Activated CD8-positive, alpha-beta memory T cell treated with anti-CD3 and anti-CD28 coated beads for 36 hours (primary cell): Measurements from ENCODE around the gene DPEP1. TPM values are rescaled to one million over a fixed set of nuclear protein-coding genes. Genes with fewer than 3 reads are reported as not detected.

Source experiments
- total RNA-seq, 2 experiments: library from RNA; stranded (reverse); gene quantifications; one replicate each; pipeline ENCODE4 v1.2.3, GENCODE V29; 2021

Gene DPEP1
- total RNA-seq, 2 experiments from 2014 or later: not detected

Other genes with a start within 250 kb of the DPEP1 start
- gene ANKRD11, start 123.1 kb upstream of the DPEP1 start, total RNA-seq: 100 to 1,000 TPM; 152 to 159 TPM
- gene SPG7, start 105.2 kb upstream of the DPEP1 start, total RNA-seq: 10 to 100 TPM; 71.9 to 79.6 TPM
- gene RPL13, start 53.0 kb upstream of the DPEP1 start, total RNA-seq: 1,000 to 10,000 TPM; 2,645 to 2,648 TPM
- gene CPNE7, start 37.9 kb upstream of the DPEP1 start, total RNA-seq: 1 to 10 TPM; 5.6 to 7.0 TPM
- gene CHMP1A, start 44.1 kb downstream of the DPEP1 start, total RNA-seq: 10 to 100 TPM; 80.5 to 80.8 TPM
- gene SPATA33, start 44.2 kb downstream of the DPEP1 start, total RNA-seq: 10 to 100 TPM; 13.7 to 14.4 TPM
- gene CDK10, start 73.0 kb downstream of the DPEP1 start, total RNA-seq: 10 to 100 TPM; 89.7 to 93.2 TPM
- gene SPATA2L, start 88.1 kb downstream of the DPEP1 start, total RNA-seq: 1 to 10 TPM; 7.4 to 7.9 TPM
- 1 to 10 TPM; 2.0 to 2.6 TPM for gene VPS9D1, start 107.3 kb downstream of the DPEP1 start, total RNA-seq
- gene ZNF276, start 107.9 kb downstream of the DPEP1 start, total RNA-seq: 10 to 100 TPM; 28.7 to 28.9 TPM
- gene FANCA, start 203.0 kb downstream of the DPEP1 start, total RNA-seq: 100 to 1,000 TPM; 112 to 116 TPM
- under 1 TPM; 0.57 to 0.78 TPM for gene SPIRE2, start 214.8 kb downstream of the DPEP1 start, total RNA-seq